Astrocyte (in vitro differentiated cells and primary cell): Measurements from ENCODE around the gene STRA8. TPM values are rescaled to one million over a fixed set of nuclear protein-coding genes. Genes with fewer than 3 reads are reported as not detected.

Experiments used
- DNase-seq: peaks from one replicate; pipeline ENCODE4 v3.0.0-alpha.2; 2010; ENCODE audit warnings: low read depth
- FAIRE-seq: peaks from 2 replicates; lab custom pipeline; 2011; peaks lifted over from hg19 to GRCh38; lab: Jason Lieb, UNC
- H2AFZ ChIP-seq: 2 replicates; pipeline ENCODE4 v1.6.0; 2012; ENCODE audit warnings: low read depth, low read length, inconsistent platforms
- H3K27ac ChIP-seq: 2 replicates; pipeline ENCODE4 v1.5.1; 2011; ENCODE audit warnings: low read depth, low read length, inconsistent platforms
- H3K27me3 ChIP-seq: 2 replicates; pipeline ENCODE4 v1.6.0; 2011; ENCODE audit warnings: low read length, inconsistent platforms; ENCODE audit not compliant: insufficient read depth
- H3K36me3 ChIP-seq: 2 replicates; pipeline ENCODE4 v1.5.1; 2011; ENCODE audit warnings: low read length, inconsistent platforms; ENCODE audit not compliant: insufficient read depth
- H3K4me1 ChIP-seq: 2 replicates; pipeline ENCODE4 v1.5.1; 2011; ENCODE audit warnings: low read length, inconsistent platforms; ENCODE audit not compliant: insufficient read depth
- H3K4me2 ChIP-seq: 2 replicates; pipeline ENCODE4 v1.6.0; 2012; ENCODE audit warnings: low read length, inconsistent platforms
- H3K4me3 ChIP-seq: 2 replicates; pipeline ENCODE4 v1.5.1; 2011; ENCODE audit warnings: low read depth, mild to moderate bottlenecking, low read length, inconsistent platforms; ENCODE audit not compliant: insufficient read depth
- H3K79me2 ChIP-seq: 2 replicates; pipeline ENCODE4 v1.6.0; 2012; ENCODE audit warnings: mild to moderate bottlenecking, low read length, inconsistent platforms; ENCODE audit not compliant: insufficient read depth
- H3K9ac ChIP-seq: 2 replicates; pipeline ENCODE4 v1.6.0; 2012; ENCODE audit warnings: mild to moderate bottlenecking, low read length, inconsistent platforms
- H3K9me3 ChIP-seq: 2 replicates; pipeline ENCODE4 v1.5.1; 2012; ENCODE audit warnings: low read depth, mild to moderate bottlenecking, low read length, inconsistent platforms; ENCODE audit not compliant: insufficient read depth
- H4K20me1 ChIP-seq: 2 replicates; pipeline ENCODE4 v1.6.0; 2012; ENCODE audit warnings: low read length, inconsistent platforms; ENCODE audit not compliant: insufficient read depth
- H3K27ac Mint-ChIP-seq: one replicate; pipeline ENCODE4 v1.8.0; 2021; ENCODE audit warnings: mild to moderate bottlenecking, mixed read lengths; ENCODE audit not compliant: unreplicated experiment
- H3K27me3 Mint-ChIP-seq: one replicate; pipeline ENCODE4 v1.8.0; 2021; ENCODE audit warnings: low read depth, mixed read lengths; ENCODE audit not compliant: unreplicated experiment
- H3K36me3 Mint-ChIP-seq: one replicate; pipeline ENCODE4 v1.8.0; 2021; ENCODE audit warnings: low read depth, mixed read lengths; ENCODE audit not compliant: unreplicated experiment
- H3K4me1 Mint-ChIP-seq: one replicate; pipeline ENCODE4 v1.8.0; 2021; ENCODE audit warnings: low read depth, mixed read lengths; ENCODE audit not compliant: unreplicated experiment
- H3K4me3 Mint-ChIP-seq: one replicate; pipeline ENCODE4 v1.8.0; 2021; ENCODE audit warnings: mild to moderate bottlenecking, moderate library complexity, mixed read lengths; ENCODE audit not compliant: unreplicated experiment
- H3K9me3 Mint-ChIP-seq: one replicate; pipeline ENCODE4 v1.8.0; 2021; ENCODE audit warnings: mild to moderate bottlenecking, mixed read lengths; ENCODE audit not compliant: unreplicated experiment
- EZH2 ChIP-seq: IDR thresholded peaks from 2 replicates; pipeline ENCODE4 v1.6.1; 2012; ENCODE audit warnings: mild to moderate bottlenecking, low read length, inconsistent platforms; ENCODE audit not compliant: insufficient read depth
- total RNA-seq: library from RNA; stranded (reverse); gene quantifications from 2 replicates; pipeline ENCODE4 v1.2.1, GENCODE V29; 2021
- TF ChIP-seq, protein P1 (sequence below): IDR thresholded peaks from 2 replicates; pipeline ENCODE4 v1.5.1; 2011; ENCODE audit warnings: low read depth, mild to moderate bottlenecking, inconsistent platforms, low read length, moderate library complexity; ENCODE audit not compliant: insufficient read depth

Gene STRA8
- total RNA-seq, 1 donor from 2014 or later, result not detected

DNA sequence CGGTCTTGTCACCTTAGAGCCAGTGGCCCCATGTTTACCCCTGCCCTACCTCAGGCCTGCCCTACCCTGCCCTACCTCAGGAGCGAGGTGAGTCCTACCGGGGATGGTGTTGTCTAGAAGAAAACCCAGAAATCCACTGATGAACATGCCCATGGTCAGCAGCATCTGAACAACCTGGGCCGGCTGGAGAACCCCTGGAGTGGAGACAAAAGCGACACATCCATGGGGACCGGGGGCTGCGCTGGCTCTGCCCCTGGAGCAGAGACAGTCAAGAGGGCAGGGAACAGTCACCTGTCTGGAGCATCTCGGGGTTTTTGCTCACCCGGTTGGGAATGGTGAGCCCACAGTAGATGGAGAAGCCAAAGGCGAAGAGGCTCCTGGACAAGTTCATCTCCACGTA is 36.3 kb downstream of the STRA8 start:
- Histone ChIP-seq H3K9me3 (no peaks in the 10 kb centered on the region), H3K4me2 (no peak overlapping the region), H2AFZ (no peak overlapping the region), H3K27ac (no peak overlapping the region), H3K9ac (no peak overlapping the region), H3K36me3 (no peaks in the 10 kb centered on the region), H3K79me2 (no peaks in the 10 kb centered on the region), H3K4me3 (no peak overlapping the region), H4K20me1 (no peaks in the 10 kb centered on the region), H3K27me3 (peaks cover 6% of the 10 kb centered on the region), H3K4me1 (no peaks in the 10 kb centered on the region)
- DNase-seq (no peak), FAIRE-seq (no peak)
- no peak overlapping the region for H3K27ac Mint-ChIP-seq
- TF ChIP-seq EZH2, result no peak
- TF ChIP-seq, protein P1, sequence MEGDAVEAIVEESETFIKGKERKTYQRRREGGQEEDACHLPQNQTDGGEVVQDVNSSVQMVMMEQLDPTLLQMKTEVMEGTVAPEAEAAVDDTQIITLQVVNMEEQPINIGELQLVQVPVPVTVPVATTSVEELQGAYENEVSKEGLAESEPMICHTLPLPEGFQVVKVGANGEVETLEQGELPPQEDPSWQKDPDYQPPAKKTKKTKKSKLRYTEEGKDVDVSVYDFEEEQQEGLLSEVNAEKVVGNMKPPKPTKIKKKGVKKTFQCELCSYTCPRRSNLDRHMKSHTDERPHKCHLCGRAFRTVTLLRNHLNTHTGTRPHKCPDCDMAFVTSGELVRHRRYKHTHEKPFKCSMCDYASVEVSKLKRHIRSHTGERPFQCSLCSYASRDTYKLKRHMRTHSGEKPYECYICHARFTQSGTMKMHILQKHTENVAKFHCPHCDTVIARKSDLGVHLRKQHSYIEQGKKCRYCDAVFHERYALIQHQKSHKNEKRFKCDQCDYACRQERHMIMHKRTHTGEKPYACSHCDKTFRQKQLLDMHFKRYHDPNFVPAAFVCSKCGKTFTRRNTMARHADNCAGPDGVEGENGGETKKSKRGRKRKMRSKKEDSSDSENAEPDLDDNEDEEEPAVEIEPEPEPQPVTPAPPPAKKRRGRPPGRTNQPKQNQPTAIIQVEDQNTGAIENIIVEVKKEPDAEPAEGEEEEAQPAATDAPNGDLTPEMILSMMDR, result no peak
- H3K4me3 Mint-ChIP-seq, result no peak overlapping the region
- peaks cover 18% of the 10 kb centered on the region for H3K27me3 Mint-ChIP-seq
- peaks cover 12% of the 10 kb centered on the region for H3K9me3 Mint-ChIP-seq
- no peaks in the 10 kb centered on the region for H3K4me1 Mint-ChIP-seq
- H3K36me3 Mint-ChIP-seq, result no peaks in the 10 kb centered on the region

- DNase-seq, result no peak
- TF ChIP-seq, protein P1, result no peak
- no peak for TF ChIP-seq EZH2
- no peak overlapping the region for H3K27ac ChIP-seq
- H3K9me3 ChIP-seq, result no peaks in the 10 kb centered on the region
- peaks cover under 1% of the 10 kb centered on the region for H3K36me3 Mint-ChIP-seq
- peaks cover 13% of the 10 kb centered on the region for H3K9me3 Mint-ChIP-seq
- no peak overlapping the region for H3K9ac ChIP-seq
- no peak for FAIRE-seq
- no peaks in the 10 kb centered on the region for H3K4me1 ChIP-seq
- H4K20me1 ChIP-seq, result no peaks in the 10 kb centered on the region
- no peaks in the 10 kb centered on the region for H3K36me3 ChIP-seq
- no peaks in the 10 kb centered on the region for H3K4me1 Mint-ChIP-seq
- H3K79me2 ChIP-seq, result no peaks in the 10 kb centered on the region
- H3K27ac Mint-ChIP-seq, result no peak overlapping the region
- no peak overlapping the region for H3K4me3 Mint-ChIP-seq
- peaks cover 6% of the 10 kb centered on the region for H3K27me3 ChIP-seq
- H3K27me3 Mint-ChIP-seq, result peaks cover 18% of the 10 kb centered on the region
- no peak overlapping the region for H2AFZ ChIP-seq
- H3K4me2 ChIP-seq, result no peak overlapping the region
- H3K4me3 ChIP-seq, result no peak overlapping the region
These were observed 37.1 kb downstream of the STRA8 start for GRCh38 chr7:135270577-135271254.

DNA sequence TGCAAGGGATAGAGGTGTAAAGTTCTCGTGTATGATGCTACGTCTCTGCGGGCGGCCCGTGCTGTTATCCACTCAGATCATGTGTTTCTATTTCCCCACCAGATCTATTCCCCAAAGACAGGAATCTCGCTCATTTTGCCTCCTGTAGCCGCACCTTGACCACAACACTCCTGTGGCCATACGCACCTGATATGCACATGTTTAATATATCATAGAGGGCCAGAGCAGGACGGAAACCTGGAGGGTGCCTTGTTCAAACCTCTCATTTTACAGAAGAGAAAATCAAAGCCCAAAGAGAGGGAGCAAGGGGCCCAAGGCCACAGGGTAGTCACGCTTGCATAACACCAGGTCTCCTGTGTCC is 37.6 kb downstream of the STRA8 start:
- H3K79me2 ChIP-seq, result no peaks in the 10 kb centered on the region
- H3K4me3 ChIP-seq, result no peak overlapping the region
- H3K4me1 ChIP-seq, result no peaks in the 10 kb centered on the region
- Mint-ChIP-seq H3K4me3 (no peak overlapping the region), H3K27ac (no peak overlapping the region), H3K9me3 (peaks cover 11% of the 10 kb centered on the region), H3K36me3 (peaks cover 2% of the 10 kb centered on the region), H3K4me1 (no peaks in the 10 kb centered on the region), H3K27me3 (peaks cover 18% of the 10 kb centered on the region)
- no peak overlapping the region for H2AFZ ChIP-seq
- no peak for FAIRE-seq
- no peaks in the 10 kb centered on the region for H3K9me3 ChIP-seq
- no peak for DNase-seq
- H3K9ac ChIP-seq, result no peak overlapping the region
- TF ChIP-seq EZH2, result no peak
- TF ChIP-seq, protein P1, result no peak
- no peaks in the 10 kb centered on the region for H4K20me1 ChIP-seq
- H3K27ac ChIP-seq, result no peak overlapping the region
- H3K27me3 ChIP-seq, result peaks cover 6% of the 10 kb centered on the region
- H3K36me3 ChIP-seq, result no peaks in the 10 kb centered on the region
- no peak overlapping the region for H3K4me2 ChIP-seq
